Measurements from ENCODE around the gene SLC8A3.

The SLC8A3 gene

GRCh38 chr14:69999261-69999674 is 189.5 kb downstream of the SLC8A3 start:
- H3K27ac ChIP-seq, result peak overlapping the region; percentile 82
- ChIA-PET CTCF (no interaction called here), POLR2A (ENCODE audit: low non-redundant PET) (no interaction called here)
- DNase-seq (ENCODE audit: low spot score), result peak; percentile 96
- TF ChIP-seq CTCF (conservative IDR thresholded peaks at IDR 0.05; ENCODE audit: low read depth), result no peak

GRCh38 chr14:69997849-69998248 is 190.9 kb downstream of the SLC8A3 start:
- CTCF ChIA-PET, result no interaction called here
- no peak for TF ChIP-seq CTCF (conservative IDR thresholded peaks at IDR 0.05; ENCODE audit: low read depth)
- POLR2A ChIA-PET (ENCODE audit: low non-redundant PET), result no interaction called here
- DNase-seq (ENCODE audit: low spot score), result peak; percentile 92
- peak overlapping the region; percentile 69 for H3K27ac ChIP-seq

- peak; percentile 79 for DNase-seq (ENCODE audit: low spot score)
- TF ChIP-seq CTCF (conservative IDR thresholded peaks at IDR 0.05; ENCODE audit: low read depth), result no peak
- H3K27ac ChIP-seq, result no peak overlapping the region
- ChIA-PET CTCF (no interaction called here), POLR2A (ENCODE audit: low non-redundant PET) (no interaction called here)
These were observed 192.5 kb downstream of the SLC8A3 start for GRCh38 chr14:69996216-69996615.
